Measurements from ENCODE around the gene HIBCH. TPM values are rescaled to one million over a fixed set of nuclear protein-coding genes. Genes with fewer than 3 reads are reported as not detected.
A peak's percentile ranks its signal among the peaks of the same experiment; 100 is the strongest.

The HIBCH gene
- total RNA-seq, 1 donor from 2014 or later: 24.5 TPM

GRCh38 chr2:190266314-190266713 is 53.3 kb downstream of the HIBCH start:
- DNase-seq: no peak

GRCh38 chr2:190261851-190262250 is 57.8 kb downstream of the HIBCH start:
- no peak overlapping the region for H3K4me3 ChIP-seq
- no peaks in the 10 kb centered on the region for H3K27me3 ChIP-seq (ENCODE audit: low read depth)
- H3K4me1 ChIP-seq: peaks cover 4% of the 10 kb centered on the region
- peaks cover 32% of the 10 kb centered on the region for H3K36me3 ChIP-seq
- no peak for DNase-seq
- peaks cover 12% of the 10 kb centered on the region for H3K9me3 ChIP-seq (replicated peaks)
- intact Hi-C loops (cut with micrococcal nuclease): no loop called here
- peak overlapping the region; percentile 21 for H3K27ac ChIP-seq (replicated peaks)
- TF ChIP-seq CTCF (IDR thresholded peaks at IDR 0.05; ENCODE audit: borderline replicate concordance): no peak

More at GRCh38 chr2:190266314-190266713, 53.3 kb downstream of the HIBCH start:
- Histone ChIP-seq H3K9me3 (replicated peaks) (peaks cover 12% of the 10 kb centered on the region), H3K36me3 (no peaks in the 10 kb centered on the region), H3K4me1 (peaks cover 4% of the 10 kb centered on the region), H3K27me3 (ENCODE audit: low read depth) (no peaks in the 10 kb centered on the region), H3K27ac (replicated peaks) (no peak overlapping the region), H3K4me3 (no peak overlapping the region)
- no peak for TF ChIP-seq CTCF (IDR thresholded peaks at IDR 0.05; ENCODE audit: borderline replicate concordance)
- intact Hi-C loops (cut with micrococcal nuclease): no loop called here

GRCh38 chr2:190256087-190256486 is 63.5 kb downstream of the HIBCH start:
- no peak overlapping the region for H3K4me3 ChIP-seq
- H3K9me3 ChIP-seq (replicated peaks): no peaks in the 10 kb centered on the region
- intact Hi-C loops (cut with micrococcal nuclease): no loop called here
- H3K27ac ChIP-seq (replicated peaks): no peak overlapping the region
- no peak for DNase-seq
- peaks cover 42% of the 10 kb centered on the region for H3K36me3 ChIP-seq
- TF ChIP-seq CTCF (IDR thresholded peaks at IDR 0.05; ENCODE audit: borderline replicate concordance): no peak
- no peaks in the 10 kb centered on the region for H3K27me3 ChIP-seq (ENCODE audit: low read depth)
- no peaks in the 10 kb centered on the region for H3K4me1 ChIP-seq

- Histone ChIP-seq H3K36me3 (peaks cover 43% of the 10 kb centered on the region), H3K27me3 (ENCODE audit: low read depth) (no peaks in the 10 kb centered on the region), H3K9me3 (replicated peaks) (no peaks in the 10 kb centered on the region), H3K4me3 (no peak overlapping the region), H3K27ac (replicated peaks) (no peak overlapping the region), H3K4me1 (peaks cover 2% of the 10 kb centered on the region)
- intact Hi-C loops (cut with micrococcal nuclease): no loop called here
- no peak for TF ChIP-seq CTCF (IDR thresholded peaks at IDR 0.05; ENCODE audit: borderline replicate concordance)
- DNase-seq: no peak
Observed at GRCh38 chr2:190255676-190256075, 64.0 kb downstream of the HIBCH start.

GRCh38 chr2:190254063-190254850 is 65.4 kb downstream of the HIBCH start:
- Histone ChIP-seq H3K36me3 (peaks cover 45% of the 10 kb centered on the region), H3K9me3 (replicated peaks) (no peaks in the 10 kb centered on the region), H3K4me1 (peaks cover 5% of the 10 kb centered on the region), H3K27me3 (ENCODE audit: low read depth) (no peaks in the 10 kb centered on the region), H3K4me3 (no peak overlapping the region), H3K27ac (replicated peaks) (no peak overlapping the region)
- no peak for DNase-seq
- TF ChIP-seq CTCF (IDR thresholded peaks at IDR 0.05; ENCODE audit: borderline replicate concordance): no peak
- intact Hi-C loops (cut with micrococcal nuclease): no loop called here
